GM18508 (cell line): ENCODE measurements around the gene FETUB.
"Not testable (repeated sequence)": the region's sequence is repeated elsewhere in the genome, so short reads cannot be mapped to it uniquely, and the experiment has no call there.

Experiments used
- ATAC-seq: cut with Tn5 transposase; IDR thresholded peaks from one replicate; pipeline ENCODE4 v1.9.1; 2021; ENCODE audit warnings: moderate number of reproducible peaks; ENCODE audit not compliant: insufficient read depth, unreplicated experiment

FETUB gene

GRCh38 chr3:186630950-186631641 lies 9.1 kb upstream of the FETUB start:
- ATAC-seq, result no peak

GRCh38 chr3:186633481-186633880 lies 6.7 kb upstream of the FETUB start:
- no peak for ATAC-seq

- ATAC-seq, result not testable (repeated sequence)
These were observed 6.0 kb upstream of the FETUB start for GRCh38 chr3:186634207-186634606.

- ATAC-seq, result no peak
These were observed 4.7 kb upstream of the FETUB start for GRCh38 chr3:186635532-186635931.

- no peak for ATAC-seq
These were observed 3.7 kb upstream of the FETUB start for GRCh38 chr3:186636536-186636935.

GRCh38 chr3:186637686-186638085 lies 2.5 kb upstream of the FETUB start:
- ATAC-seq, result no peak

GRCh38 chr3:186638259-186638658 lies 1.9 kb upstream of the FETUB start:
- ATAC-seq, result no peak

GRCh38 chr3:186640473-186640818 lies 247 bp downstream of the FETUB start:
- no peak for ATAC-seq

- ATAC-seq, result no peak
These were observed 730 bp downstream of the FETUB start for GRCh38 chr3:186640929-186641328.

- no peak for ATAC-seq
These were observed 1.8 kb downstream of the FETUB start for GRCh38 chr3:186642014-186642413.

GRCh38 chr3:186643493-186643892 lies 3.3 kb downstream of the FETUB start:
- no peak for ATAC-seq

GRCh38 chr3:186644683-186645082 lies 4.5 kb downstream of the FETUB start:
- no peak for ATAC-seq

- ATAC-seq, result no peak
These were observed 5.9 kb downstream of the FETUB start for GRCh38 chr3:186646106-186646505.

GRCh38 chr3:186646841-186647240 lies 6.6 kb downstream of the FETUB start:
- ATAC-seq, result no peak

- no peak for ATAC-seq
These were observed 8.7 kb downstream of the FETUB start for GRCh38 chr3:186648851-186649250.

GRCh38 chr3:186651678-186652215 lies 11.5 kb downstream of the FETUB start:
- ATAC-seq, result no peak

- ATAC-seq, result no peak
These were observed 13.0 kb downstream of the FETUB start for GRCh38 chr3:186653080-186653707.

GRCh38 chr3:186653984-186654383 lies 13.8 kb downstream of the FETUB start:
- no peak for ATAC-seq

- no peak for ATAC-seq
These were observed 23.3 kb downstream of the FETUB start for GRCh38 chr3:186663361-186664118.

GRCh38 chr3:186664119-186664495 lies 23.9 kb downstream of the FETUB start:
- no peak for ATAC-seq

GRCh38 chr3:186664506-186664905 lies 24.3 kb downstream of the FETUB start:
- no peak for ATAC-seq
